Suppressor macrophage treated with lipopolysaccharide for 1 hour (primary cell): ENCODE measurements around the gene MTFR2.

Source experiments
- DNase-seq, 3 donors: peaks; one replicate each; pipeline ENCODE4 v3.0.0-alpha.2; 2020 to 2022

The MTFR2 gene

GRCh38 chr6:136249811-136250685 is at the start of gene MTFR2:
TSS of gene MTFR2 (minus strand) at chr6:136250311. CDS start at chr6:136249099, 1,212 bp downstream.
- DNase-seq, result peak; percentile 96 to 100 (median 99)

- DNase-seq, result no peak
Observed at GRCh38 chr6:136294621-136295020, 44.5 kb upstream of the MTFR2 start.

- peak; percentile 73 to 77 (median 76) for DNase-seq
Observed at GRCh38 chr6:136290410-136291010, 40.4 kb upstream of the MTFR2 start.

- DNase-seq, result peak; percentile 99 to 100 (median 99)
Observed at GRCh38 chr6:136289579-136290409, 39.7 kb upstream of the MTFR2 start, which contains the start of gene BCLAF1. TSS of gene BCLAF1 (minus strand) at chr6:136289846. CDS start at chr6:136279866, 9,980 bp downstream.

- peak; percentile 95 to 97 (median 97) for DNase-seq
Observed at GRCh38 chr6:136289327-136289578, 39.1 kb upstream of the MTFR2 start.

GRCh38 chr6:136288566-136289326 is 38.6 kb upstream of the MTFR2 start:
- peak; percentile 89 to 97 (median 92) for DNase-seq

GRCh38 chr6:136284909-136285308 is 34.8 kb upstream of the MTFR2 start:
- peak; percentile 66 to 87 (median 84) for DNase-seq

- no peak for DNase-seq
Observed at GRCh38 chr6:136282906-136283305, 32.8 kb upstream of the MTFR2 start.

- no peak for DNase-seq
Observed at GRCh38 chr6:136280032-136280609, 30.0 kb upstream of the MTFR2 start.

GRCh38 chr6:136274062-136274461 is 24.0 kb upstream of the MTFR2 start:
- DNase-seq, result peak in 1 of 3 donors; percentile 19

- no peak for DNase-seq
Observed at GRCh38 chr6:136265101-136265500, 15.0 kb upstream of the MTFR2 start.

- no peak for DNase-seq
Observed at GRCh38 chr6:136262940-136263339, 12.8 kb upstream of the MTFR2 start.

GRCh38 chr6:136254851-136255466 is 4.8 kb upstream of the MTFR2 start:
- peak in 1 of 3 donors; percentile 17 for DNase-seq

GRCh38 chr6:136253734-136254133 is 3.6 kb upstream of the MTFR2 start:
- no peak for DNase-seq

GRCh38 chr6:136252441-136252840 is 2.3 kb upstream of the MTFR2 start:
- DNase-seq, result no peak

- DNase-seq, result no peak
Observed at GRCh38 chr6:136251394-136251793, 1.3 kb upstream of the MTFR2 start.

GRCh38 chr6:136250686-136251008 is 536 bp upstream of the MTFR2 start:
- DNase-seq, result no peak

- DNase-seq, result peak in 2 of 3 donors; percentile 31 to 34
Observed at GRCh38 chr6:136249336-136249735, 775 bp downstream of the MTFR2 start.

GRCh38 chr6:136244061-136244616 is 6.0 kb downstream of the MTFR2 start:
- no peak for DNase-seq

GRCh38 chr6:136236466-136237293 is 13.4 kb downstream of the MTFR2 start:
- peak; percentile 83 to 87 (median 84) for DNase-seq

- DNase-seq, result no peak
Observed at GRCh38 chr6:136235233-136235564, 14.9 kb downstream of the MTFR2 start.
